GM21360 (cell line): Measurements from ENCODE around the gene LRP2BP.
"Not testable (repeated sequence)": the region's sequence is repeated elsewhere in the genome, so short reads cannot be mapped to it uniquely, and the experiment has no call there.

Experiments used
- ATAC-seq: cut with Tn5 transposase; IDR thresholded peaks from one replicate; pipeline ENCODE4 v1.9.1; 2021; ENCODE audit warnings: mild to moderate bottlenecking, moderate library complexity; ENCODE audit not compliant: unreplicated experiment

Gene LRP2BP

GRCh38 chr4:185329879-185330510 is 65.7 kb downstream of the LRP2BP start:
- ATAC-seq: not testable (repeated sequence)

DNA sequence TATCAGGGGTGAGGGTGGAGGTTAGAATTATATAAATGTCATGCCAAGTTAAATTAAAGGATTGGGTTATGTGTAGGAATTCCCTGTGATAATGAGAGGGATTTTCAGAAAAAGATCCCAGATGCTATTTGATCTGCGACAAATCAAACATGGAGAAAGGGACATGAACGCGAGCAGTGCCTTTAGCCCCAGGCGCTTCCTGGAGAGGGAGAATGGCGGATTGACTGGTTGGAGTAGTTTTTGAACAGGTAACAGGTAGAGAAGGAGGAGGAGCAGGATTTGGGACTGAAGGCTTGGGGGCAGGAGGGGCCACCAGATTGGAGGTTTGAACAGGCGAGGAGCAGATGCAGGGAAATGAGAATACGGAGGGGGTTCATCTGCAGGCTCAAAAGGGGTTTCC is 67.1 kb downstream of the LRP2BP start:
- no peak for ATAC-seq

GRCh38 chr4:185325721-185326120 is 70.0 kb downstream of the LRP2BP start:
- not testable (repeated sequence) for ATAC-seq

- ATAC-seq: not testable (repeated sequence)
Observed at GRCh38 chr4:185324361-185324760, 71.4 kb downstream of the LRP2BP start.

DNA sequence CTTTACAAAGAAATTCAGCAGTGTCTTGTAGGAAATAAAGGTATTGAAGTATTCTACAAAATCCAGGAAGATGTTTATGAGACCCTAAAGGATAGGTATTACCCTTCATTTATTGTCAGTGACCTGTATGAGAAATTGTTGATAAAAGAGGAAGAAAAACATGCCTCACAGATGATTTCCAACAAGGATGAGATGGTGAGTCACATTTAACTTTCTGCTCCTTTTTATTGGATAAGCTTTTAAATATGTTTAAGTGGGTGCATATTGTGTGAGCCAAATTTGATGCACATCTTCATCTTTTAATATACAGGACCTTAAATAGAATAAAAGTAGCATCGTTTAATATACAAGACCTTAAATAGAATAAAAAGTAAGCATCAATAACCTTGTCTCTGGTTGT is 72.1 kb downstream of the LRP2BP start:
- no peak for ATAC-seq

- no peak for ATAC-seq
Observed at GRCh38 chr4:185322803-185323202, 72.9 kb downstream of the LRP2BP start.

DNA sequence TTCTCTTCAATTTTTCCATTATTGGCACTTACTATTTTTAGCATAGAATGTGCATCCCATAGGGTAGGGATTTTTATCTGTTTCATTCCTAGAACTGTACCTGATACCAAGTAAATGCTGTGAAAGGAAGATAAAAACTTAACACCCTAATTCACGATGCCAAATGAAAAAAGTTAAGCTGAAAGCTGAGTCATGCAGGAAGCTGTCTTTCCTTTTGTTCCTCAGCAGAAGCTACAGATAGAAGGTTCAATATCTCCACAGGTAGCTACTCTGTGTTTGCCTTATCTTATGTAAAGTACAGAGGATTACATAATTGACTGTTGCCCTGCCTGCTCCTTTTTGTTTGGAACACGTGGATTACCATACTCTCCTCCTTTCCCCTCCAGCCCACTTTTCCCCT is 77.0 kb downstream of the LRP2BP start:
- ATAC-seq: no peak

GRCh38 chr4:185317880-185318279 is 77.8 kb downstream of the LRP2BP start:
- ATAC-seq: no peak

DNA sequence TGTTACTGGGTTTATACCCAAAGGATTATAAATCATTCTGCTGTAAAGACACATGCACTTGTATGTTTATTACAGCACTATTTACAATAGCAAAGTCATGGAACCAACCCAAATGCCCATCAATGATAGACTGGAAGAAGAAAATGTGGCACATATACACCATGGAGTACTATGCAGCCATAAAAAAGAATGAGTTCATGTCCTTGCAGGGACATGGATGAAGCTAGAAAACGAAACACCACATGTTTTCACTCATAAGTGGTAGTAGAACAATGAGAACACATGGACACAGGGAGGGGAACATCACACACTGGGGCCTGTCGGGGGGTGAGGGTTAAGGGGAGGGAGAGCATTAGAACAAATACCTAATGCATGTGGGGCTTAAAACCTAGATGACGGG is 78.3 kb downstream of the LRP2BP start:
- not testable (repeated sequence) for ATAC-seq
